HuH-7 (cell line): ENCODE results near the gene LGI4.
"Not testable (repeated sequence)": the region's sequence is repeated elsewhere in the genome, so short reads cannot be mapped to it uniquely, and the experiment has no call there.

ENCODE experiments used
- DNase-seq: peaks from one replicate; pipeline ENCODE4 v3.0.0; 2011; ENCODE audit warnings: low spot score

LGI4 gene

DNA sequence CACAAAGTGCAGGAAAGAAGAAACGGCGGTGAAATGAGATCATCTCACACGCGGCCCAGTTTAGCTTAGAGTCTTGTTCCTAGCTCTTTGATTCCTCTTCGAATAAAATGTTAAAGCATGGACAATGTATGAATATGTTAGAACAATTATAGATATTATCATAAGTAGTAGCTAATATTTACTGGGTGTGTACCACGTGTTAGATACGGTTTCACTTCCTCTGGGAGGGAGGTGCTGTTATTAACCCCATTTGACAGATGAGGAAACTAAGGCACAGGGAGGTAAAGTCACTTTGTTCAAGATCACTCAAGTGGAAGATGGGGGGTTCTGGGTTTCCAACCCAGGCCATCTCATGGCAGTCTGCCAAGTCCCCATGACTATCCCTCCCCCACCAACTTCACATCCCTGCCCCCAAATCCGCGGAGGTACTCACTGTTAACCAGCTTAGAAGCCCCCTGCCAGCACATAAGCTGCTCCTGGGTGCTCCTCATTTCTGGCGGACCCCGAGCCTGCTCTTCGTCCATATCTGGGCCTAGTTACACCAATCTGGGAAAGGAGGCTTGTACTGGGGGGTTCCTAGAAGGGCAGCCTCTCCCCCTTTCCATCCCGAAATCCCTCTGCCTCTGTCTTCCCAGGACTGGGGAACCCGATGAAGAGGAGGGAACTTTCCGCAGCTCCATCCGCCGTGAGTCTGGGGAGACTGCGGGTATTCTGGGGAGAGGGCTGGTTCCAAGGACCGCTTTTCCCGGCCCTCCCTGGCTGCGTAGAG lies 7.2 kb upstream of the LGI4 start:
- no peak for DNase-seq

DNA sequence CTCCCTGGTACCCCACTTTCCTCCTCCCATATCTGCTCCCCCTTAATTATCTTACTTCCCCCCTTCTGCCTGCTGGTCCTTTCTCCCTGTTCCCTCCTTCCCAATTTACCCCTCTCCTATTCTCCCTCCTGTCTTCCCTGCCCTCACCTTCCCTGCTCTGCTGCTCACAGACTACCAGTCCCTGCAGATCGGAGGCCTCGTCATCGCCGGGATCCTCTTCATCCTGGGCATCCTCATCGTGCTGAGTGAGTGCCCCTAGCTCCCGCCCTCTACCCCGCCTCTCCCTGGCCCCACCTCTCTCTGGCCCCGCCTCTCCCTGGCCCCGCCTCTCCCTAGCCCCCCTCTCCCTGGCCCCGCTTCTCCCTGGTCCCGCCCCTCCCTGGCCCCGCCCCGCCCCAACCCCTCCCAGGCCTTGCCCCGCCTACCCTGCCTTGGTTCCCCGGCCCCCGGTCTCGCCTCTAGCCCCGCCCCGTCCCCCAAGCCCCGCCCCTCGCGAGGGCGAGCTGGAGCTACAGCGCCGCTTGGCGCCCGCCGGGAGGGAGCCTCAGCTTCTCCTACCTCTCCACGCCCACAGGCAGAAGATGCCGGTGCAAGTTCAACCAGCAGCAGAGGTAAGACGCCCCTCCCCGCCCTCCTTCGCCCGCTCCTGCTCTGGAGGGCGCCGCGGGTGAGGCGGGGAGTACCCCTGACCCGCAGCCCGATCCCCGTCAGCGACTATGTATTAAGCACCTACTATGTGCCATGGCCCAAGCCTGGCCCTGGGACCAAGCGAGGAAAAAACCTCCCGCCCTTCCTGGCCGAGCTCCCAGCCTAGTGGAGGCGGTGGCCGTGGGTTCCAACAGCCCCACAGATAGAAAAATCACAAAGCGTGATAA lies 6.3 kb upstream of the LGI4 start:
- peak; percentile 97 for DNase-seq

DNA sequence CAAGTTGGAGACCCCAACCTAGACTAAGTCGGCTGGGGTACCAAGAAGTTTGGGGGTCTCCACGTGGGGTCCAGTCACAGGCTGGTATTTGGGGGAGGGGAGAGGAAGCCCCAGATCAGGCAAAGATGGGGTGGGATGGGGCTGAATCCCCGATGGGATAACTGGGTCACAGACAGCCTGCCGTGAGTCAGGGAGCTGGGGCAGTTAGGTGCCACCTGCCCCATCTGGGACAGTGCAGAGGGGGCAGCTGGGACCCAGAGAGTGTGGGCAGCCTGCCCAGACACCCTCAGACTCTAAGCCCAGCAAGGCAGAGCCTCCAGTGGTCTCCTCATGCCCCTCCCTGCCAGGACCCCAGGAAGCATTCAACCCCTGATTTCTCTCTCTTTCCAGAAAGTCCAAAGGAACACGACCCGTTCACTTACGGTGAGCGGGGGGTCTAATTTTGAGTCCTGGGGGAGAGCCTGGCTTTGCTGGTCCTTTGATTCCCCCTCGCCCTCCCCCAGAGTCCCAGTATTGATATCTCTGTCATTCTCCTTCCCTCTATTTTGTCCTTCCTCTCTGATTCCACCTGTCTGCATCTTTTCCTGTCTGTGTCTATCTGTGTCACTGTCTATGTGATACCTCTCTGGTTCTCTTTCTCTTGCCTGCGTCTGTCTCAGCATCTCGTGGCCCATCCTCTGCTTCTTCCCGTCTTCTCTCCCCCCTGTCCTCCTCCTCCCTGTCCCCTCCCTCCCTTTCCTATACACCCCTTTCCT lies 5.5 kb upstream of the LGI4 start:
- no peak for DNase-seq

DNA sequence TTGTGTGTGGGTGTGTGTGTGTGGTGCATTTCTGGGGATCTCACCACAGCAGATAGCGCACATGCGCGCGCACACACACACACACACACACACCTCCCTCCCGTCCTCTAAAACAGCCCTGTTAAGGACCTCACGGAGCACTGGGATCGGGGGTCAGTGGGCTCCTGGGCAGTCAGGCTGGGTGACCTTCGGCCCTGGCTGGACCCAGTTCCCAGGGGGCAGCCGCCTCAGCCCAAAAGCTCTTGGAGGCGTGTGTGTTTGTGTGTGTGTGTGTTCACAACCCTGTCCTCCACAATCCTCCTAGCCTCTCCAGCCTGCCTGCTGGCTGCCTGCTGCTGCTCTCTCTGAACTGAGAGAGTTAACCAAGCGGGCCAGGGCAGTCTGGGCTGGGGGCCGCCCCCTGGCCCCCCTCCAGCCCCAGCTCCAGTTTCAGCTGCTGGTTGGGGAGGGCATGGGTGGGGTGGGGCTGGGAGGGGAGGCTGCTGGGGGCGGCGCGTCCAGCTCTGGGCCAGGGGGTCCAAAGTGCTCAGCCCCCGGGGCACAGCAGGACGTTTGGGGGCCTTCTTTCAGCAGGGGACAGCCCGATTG lies 3.5 kb upstream of the LGI4 start, which contains the start of gene FXYD1:
Gene FXYD1, plus strand, starts transcription at position 520 of the 588 bp plus-strand sequence. CDS start 1,256 bp downstream, outside the sequence.
- no peak for DNase-seq

DNA sequence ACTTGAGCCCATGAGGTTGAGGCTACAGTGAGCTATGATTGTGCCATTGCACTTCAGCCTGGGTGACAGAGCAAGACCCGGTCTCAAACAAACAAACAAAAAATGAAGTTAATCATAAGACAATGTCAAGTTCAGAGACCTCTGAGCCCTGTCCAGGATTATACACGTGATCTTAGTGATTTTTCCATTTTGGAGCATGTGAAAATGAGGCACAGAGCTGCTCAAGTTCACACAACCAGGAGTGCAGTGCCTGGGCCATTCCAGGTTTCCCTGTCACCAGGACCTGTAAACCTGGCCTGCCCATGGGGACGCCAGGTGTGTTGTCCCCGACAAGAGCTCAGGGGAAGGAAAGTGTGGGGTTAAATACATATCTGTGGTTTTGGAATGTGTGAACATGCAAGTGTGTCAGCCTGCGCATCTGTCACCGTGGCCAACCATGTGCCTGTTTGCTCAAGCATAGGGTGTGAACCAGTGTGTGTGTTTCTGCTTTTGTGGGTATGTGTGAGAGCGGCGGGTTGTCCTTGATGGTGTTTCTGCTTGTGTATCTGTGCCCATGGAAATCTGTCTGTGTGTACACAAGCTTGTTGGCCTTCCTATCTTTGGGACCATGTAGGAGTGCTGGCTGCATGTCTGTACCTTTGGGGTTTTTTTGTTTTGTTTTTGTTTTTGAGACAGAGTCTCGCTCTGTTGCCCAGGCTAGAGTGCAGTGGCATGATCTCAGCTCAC lies 2.3 kb upstream of the LGI4 start:
- DNase-seq, result no peak

DNA sequence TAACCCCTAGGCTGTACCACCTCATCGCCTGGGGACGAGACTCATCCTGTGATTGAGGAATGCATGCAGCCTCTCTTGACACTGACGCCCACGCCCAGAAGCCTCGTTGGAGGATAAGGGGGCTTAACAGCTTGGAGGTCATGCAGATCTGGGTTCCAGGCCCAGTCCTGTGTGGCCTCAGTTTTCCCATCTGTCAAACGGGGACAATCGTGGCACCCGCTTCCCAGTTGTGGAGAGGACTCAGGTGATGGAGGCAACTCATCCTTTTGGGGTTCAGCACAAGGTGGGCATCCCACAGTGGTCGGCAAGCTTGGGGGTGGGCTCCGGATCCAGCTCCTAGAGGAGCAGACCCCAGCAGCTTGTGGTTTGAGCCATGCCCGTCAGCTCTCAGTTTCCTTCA lies 1.4 kb upstream of the LGI4 start:
- DNase-seq, result no peak

DNA sequence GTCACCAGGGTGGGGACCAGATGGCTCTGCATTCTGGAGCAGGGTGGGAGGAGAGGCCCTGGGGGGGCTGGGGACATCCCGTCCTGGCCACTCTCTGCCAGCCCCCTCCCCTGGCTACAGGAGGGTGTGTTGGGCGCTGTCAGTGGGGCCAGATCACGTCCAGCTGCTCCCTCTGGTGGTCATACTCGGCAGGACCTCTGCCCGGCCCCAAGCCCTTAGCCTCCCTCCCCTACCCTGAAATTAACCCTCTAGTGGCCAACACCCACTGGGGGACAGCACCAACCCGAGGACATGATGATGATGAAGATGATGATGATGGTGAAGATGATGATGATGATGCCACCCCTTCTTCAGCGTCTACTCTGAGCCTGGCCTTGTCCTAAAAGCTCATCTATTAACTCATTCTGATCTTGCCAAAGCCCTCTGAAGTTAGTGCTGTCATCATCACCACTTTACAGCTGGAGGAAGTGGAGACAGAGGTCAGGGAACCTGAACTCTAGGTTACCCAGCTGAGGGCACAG lies 590 bp upstream of the LGI4 start:
- peak; percentile 99 for DNase-seq

DNA sequence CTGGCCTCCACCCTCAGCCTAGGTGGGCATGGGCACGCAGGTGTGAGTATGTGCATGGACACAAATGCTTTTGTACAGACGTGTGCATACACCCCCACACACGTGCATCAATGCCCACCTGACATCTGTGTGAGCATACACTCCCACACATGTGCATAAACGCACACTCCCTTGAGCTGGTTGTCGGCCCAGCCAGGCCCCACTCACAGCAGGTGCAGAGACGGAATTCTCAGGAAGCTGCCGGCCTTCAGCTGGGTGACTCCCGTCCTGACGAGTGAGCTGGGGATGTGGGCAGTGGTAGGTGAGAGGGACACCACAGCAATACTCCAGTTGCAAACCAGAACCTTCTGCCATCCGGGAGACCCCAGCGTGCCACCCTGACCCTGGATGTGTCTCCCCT lies 1.0 kb downstream of the LGI4 start:
- no peak for DNase-seq

DNA sequence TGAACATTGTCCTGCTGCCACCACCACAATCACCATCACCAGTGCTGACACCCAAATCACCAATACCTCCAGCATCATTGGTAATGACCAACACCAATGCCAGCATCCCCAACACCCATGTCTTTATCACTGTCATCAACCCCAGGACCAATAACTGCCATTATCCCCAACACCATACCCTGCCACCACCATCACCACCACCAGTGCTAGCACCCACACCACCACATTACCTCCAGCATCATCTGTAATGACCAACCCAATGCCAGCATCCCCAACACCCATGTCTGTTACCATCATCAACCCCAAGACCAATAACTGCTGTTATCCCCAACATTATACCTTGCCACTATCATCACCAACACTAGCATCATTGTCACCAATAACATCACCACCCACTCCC lies 2.6 kb downstream of the LGI4 start:
- no peak for DNase-seq

DNA sequence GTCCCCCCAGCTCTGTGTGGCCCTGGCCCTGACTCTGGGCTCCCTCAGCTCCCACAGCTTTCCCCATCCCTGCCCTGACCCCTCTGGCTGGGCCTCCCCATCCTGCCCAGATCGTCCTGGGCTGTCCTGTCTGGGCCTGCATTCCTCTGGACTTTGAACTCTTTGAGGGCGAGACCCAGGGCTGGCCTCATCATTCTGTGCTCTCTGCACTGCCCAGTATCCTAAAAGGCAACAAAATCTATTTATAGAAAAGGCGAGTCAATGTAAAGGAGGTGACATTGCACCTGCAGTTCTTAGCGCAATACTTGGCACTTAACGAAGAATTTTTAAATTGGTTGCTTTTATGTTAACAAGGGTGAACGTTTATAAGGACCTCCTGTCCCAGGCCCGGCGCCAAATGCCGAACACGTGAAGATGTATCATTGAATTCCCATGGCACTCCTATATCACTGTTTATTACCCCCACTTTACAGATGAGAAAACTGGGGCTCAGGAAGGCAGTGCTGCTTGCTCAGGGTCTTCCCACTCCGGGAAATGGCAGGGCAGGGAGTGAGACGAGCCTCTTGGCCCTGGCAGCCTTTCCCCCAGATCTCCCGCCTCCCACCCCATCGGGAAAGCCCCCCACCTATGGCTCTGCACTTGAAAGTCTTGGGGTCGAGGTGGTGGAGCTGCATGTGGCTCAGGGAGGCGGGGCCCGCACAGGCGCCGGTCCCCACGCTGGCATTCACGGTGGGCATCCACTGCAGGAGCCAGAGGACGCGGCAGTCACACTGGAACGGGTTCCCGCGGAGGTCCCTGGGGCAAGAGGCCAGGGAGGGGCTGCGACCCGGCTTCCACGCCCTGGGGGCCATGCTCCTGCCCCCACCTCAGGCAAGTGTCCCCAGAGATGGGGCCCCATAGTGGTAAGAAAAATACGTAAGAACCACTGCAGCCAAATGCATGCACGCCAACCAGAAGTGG lies 3.8 kb downstream of the LGI4 start:
- DNase-seq, result no peak

DNA sequence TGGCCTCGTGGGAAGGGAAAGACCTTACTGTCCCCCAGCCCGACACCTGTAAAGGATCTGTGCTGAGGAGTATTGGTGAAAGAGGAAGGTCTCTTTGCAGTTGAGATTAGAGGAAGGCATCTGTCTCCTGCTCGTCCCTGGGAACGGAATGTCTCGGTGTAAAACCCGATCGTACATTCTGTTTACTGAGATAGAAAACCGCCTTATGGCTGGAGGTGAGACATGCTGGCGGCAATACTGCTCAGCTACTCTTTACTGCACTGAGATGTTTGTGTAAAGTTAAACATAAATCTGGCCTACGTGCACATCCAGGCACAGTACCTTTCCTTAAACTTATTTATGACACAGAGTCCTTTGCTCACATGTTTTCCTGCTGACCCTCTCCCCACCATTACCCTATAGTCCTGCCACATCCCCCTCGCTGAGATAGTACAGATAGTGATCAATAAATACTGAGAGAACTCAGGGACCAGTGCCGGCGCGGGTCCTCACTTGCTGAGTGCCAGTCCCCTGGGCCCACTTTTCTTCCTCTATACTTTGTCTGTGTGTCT lies 5.1 kb downstream of the LGI4 start:
- not testable (repeated sequence) for DNase-seq

DNA sequence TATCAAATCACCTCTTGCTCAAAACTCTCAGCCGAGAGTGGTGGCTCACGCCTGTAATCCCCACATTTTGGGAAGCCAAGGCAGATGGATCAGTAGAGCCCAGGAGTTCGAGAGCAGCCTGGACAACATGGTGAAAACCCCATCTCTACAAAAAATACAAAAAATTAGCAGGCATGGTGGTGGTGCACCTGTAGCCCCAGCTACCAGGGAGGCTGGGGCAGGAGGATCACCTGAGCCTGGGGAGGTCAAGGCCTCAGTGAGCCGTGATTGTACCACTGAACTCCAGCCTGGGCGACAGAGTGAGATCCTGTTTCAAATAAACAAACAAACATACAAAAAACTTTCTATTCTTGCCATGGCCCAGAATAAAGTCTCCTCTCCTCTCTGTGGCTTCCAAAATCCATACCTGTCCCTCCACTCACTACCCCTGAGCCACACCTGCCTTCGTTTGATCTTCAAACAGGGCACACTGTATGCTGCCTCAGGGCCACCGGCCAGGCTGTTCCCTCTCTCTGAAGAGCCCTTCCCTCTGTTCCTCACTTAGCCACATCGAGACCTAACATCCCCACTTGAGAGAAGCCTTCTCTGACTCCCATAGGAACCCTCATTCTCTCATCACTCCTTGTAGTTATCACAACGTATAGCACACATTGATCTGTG lies 6.3 kb downstream of the LGI4 start:
- no peak for DNase-seq

DNA sequence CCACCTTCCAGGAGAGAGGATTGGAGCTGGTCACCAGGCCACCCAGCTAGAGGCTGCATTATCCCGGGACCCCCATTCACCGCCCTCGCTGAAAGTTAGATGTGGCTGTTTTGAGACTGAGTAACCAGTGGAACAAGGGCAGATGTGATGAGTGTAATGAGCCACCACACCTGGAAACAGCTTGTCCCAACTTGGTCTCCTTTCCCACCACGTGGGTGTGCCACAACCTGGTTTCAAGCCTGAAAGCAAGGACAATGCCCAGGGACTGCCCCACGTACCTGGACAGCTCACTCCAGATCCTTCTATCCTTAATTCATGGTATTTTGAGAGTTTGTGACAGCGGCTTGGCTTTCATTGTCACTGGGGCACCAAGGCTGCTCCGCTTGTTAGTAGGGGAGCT lies 7.0 kb downstream of the LGI4 start:
- DNase-seq, result no peak

DNA sequence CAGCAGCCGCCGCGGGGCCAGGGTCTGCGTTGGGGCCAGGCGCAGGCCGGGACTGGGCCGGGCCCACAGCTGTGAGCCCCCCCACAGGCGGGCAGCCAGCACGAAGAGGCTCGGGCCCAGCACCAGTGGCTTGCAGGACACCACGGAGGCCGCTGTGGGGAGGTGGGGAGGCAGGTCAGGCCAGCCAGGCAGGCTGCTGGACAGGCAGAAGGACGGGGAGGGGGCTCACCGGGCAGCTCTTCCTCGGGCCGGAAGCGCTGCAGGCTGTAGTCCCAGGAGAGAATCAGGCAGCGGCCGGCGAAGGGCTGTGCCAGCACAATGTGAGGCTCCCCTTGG lies 8.3 kb downstream of the LGI4 start:
- no peak for DNase-seq

DNA sequence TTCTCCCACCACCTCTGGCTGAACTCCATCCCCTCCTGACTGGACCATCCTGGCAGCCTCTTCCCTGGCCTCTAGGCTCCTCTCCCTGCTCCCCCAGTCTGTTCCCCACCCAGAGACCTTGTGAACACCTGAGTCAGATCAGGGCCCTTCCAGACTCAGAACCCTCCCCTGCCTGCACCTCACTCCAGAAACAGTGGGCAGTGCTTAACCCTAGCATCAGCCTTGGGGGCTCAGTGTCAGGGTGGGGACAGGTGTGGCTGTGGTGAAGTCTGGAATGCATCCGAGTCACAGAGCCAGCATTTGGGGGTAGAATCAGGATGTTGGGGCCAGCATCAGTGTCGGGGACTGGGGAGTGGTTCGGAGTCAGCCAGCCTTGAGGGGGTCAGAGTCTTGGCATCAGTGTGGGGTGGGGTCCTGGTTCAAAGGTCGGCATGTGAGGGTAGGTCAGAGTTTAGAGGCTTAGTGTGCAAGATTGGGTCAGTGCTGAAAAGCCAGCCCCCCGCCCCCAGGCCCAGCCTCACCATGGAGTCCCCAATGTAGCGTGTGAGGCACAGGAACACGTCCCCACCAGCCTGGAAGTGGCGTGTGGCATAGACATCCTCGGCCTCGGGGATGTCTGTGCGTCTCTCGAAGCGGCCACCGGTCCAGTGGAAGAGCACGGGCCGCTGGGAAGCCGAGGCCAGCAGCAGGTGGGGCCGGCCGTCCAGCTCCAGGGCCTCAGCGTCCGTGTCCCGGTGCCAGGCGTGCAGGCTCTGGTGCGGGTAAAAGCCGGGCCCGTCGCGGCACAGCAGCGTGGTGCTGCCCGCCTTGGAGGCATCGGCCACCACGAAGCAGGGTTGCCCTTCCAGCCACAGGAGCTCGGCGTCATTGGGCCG lies 8.9 kb downstream of the LGI4 start:
- no peak for DNase-seq

DNA sequence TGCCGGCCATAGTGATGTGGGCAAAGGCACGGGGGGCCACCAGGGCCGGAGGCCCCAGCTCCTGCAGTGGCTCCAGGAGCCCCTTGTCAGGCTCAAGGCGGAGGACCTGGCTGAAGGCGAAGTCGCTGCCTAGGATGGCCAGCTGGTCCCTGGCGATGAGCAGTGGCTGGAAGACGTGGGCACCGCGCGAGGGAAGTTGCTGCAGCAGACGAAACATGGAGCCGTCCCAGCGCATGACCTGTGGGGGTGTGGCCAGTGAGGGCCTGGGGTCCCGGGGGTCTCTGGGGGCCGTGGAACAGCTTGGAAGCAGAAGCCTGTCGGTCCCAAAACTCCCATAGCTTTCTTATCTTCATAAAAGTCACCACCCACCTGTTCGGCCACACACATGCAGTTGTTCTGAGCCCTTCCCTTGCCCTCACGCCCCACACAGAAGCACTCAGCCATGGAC lies 9.6 kb downstream of the LGI4 start:
- no peak for DNase-seq

DNA sequence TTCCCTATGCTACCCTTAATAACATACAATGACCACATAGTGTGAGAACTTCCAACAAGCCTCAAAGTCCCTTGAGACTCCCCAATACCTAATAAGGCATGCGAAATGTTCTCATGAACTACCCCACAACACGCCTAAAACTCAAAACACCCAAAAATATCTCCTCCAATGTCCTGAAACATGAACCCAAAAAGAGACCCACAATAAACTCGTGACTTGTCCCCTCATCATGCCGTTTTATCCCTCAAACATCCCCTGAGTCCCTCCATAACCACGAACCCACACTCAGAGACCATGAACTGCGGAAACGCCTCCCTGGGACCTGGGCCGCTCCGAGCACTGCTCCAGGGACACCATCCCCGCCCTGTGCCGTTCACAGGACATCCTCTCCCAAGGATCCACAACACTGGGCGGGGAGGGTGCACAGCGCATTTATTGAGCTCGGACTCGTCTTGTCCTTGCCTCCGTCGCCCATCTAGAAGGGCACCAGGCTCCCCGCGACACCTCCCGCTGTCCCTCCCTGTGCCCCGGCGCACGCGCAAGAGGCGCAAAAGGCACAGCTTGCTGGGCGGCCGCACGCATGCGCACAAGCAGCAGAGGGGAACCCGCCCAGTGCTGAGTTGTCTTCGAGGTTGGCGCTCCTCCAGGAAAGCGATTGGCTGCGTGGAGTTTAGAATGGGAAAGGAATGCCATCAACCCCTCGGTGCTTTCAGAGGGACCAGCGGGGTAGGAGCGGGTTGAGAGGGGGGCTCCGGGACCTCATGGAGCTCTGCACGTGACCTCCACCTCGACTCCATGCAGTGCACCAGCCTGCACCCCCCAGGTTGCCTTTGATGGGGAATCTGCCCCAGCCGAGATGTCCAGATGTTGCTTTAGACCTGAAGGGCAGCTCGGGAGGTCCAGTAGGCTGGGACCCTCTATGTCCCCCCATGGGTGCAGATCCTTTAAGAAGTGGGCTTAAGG lies 10.5 kb downstream of the LGI4 start:
- DNase-seq, result no peak
